SH-SY5Y (cell line): ENCODE measurements around the gene GLTP.

ENCODE experiments used
- GATA2 ChIP-seq: IDR thresholded peaks from 2 replicates; pipeline ENCODE4 v1.6.1; 2011; ENCODE audit warnings: mild to moderate bottlenecking, low read depth, low read length
- GATA3 ChIP-seq: IDR thresholded peaks from 2 replicates; pipeline ENCODE4 v1.6.1; 2011; ENCODE audit warnings: low read depth, mild to moderate bottlenecking, low read length, moderate library complexity

GRCh38 chr12:109811624-109811995, 68.7 kb downstream of the GLTP start:
- TF ChIP-seq GATA2: no peak
- TF ChIP-seq GATA3: no peak
